AG04449 (cell line): ENCODE measurements around the gene TOMM5.

Source experiments
- CTCF ChIA-PET: fragments of 350-600 bp; formaldehyde crosslinking; extraction: SDS; loops from one replicate; lab custom pipeline; 2021; ENCODE audit warnings: antibody characterized with exemption; lab: Yijun Ruan, JAX
- POLR2A ChIA-PET: fragments of 400-600, 350-600 bp; formaldehyde crosslinking; extraction: SDS; loops from one replicate; lab custom pipeline; 2020; ENCODE audit warnings: antibody characterized with exemption, inconsistent platforms; lab: Yijun Ruan, JAX
- DNase-seq: peaks from one replicate; pipeline ENCODE4 v3.0.0-alpha.2; 2010; ENCODE audit warnings: low read depth, low spot score
- H3K4me3 ChIP-seq: 2 replicates; pipeline ENCODE4 v1.5.1; 2011; ENCODE audit warnings: low read depth, mild to moderate bottlenecking, control low read depth, low read length
- TF ChIP-seq, protein P1 (sequence below): IDR thresholded peaks from one replicate; pipeline ENCODE4 v1.5.1; 2011; ENCODE audit warnings: mild to moderate bottlenecking, moderate library complexity, low read length, control low read depth, inconsistent platforms; ENCODE audit not compliant: insufficient read depth; ENCODE audit errors: missing control alignments

Gene TOMM5

DNA sequence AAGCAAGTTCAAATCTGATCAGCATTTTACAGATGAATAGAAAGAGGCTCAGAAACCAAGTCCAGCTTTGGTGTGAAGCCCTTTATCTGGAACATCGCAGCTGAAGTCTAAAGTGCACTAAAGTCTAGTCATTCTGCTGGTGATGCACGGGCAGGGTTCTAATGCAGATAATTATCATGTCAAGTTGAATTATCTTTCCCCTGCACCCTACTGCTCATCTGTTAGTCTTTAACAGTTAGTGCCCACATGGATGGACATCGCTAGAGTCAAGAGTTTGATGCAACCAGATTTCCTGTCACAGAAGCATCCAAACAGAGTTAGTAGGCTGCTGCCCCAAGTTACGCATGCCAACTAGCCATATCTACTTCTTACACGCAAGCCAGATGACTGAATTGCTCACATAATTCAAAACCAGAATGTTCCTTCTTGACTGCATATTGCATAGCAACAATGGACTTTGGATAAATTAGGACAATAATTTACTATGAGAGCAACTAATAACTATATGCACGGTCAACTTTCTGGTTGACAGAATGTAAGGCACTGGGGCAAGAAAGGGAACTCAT, 1.6 kb upstream of the TOMM5 start:
- ChIA-PET CTCF (interaction anchor here (0.8 to 3.7 kb wide), 10 partner anchors 9 to 181 kb away, joined by 3 to 21 read pairs (median 4); no protein-coding TSS in a partner anchor), POLR2A (interaction anchor here (0.6 kb wide), 1 partner anchor 131 kb away, joined by 3 read pairs; no protein-coding TSS in a partner anchor)
- TF ChIP-seq, protein P1, sequence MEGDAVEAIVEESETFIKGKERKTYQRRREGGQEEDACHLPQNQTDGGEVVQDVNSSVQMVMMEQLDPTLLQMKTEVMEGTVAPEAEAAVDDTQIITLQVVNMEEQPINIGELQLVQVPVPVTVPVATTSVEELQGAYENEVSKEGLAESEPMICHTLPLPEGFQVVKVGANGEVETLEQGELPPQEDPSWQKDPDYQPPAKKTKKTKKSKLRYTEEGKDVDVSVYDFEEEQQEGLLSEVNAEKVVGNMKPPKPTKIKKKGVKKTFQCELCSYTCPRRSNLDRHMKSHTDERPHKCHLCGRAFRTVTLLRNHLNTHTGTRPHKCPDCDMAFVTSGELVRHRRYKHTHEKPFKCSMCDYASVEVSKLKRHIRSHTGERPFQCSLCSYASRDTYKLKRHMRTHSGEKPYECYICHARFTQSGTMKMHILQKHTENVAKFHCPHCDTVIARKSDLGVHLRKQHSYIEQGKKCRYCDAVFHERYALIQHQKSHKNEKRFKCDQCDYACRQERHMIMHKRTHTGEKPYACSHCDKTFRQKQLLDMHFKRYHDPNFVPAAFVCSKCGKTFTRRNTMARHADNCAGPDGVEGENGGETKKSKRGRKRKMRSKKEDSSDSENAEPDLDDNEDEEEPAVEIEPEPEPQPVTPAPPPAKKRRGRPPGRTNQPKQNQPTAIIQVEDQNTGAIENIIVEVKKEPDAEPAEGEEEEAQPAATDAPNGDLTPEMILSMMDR: no peak
- no peak overlapping the region for H3K4me3 ChIP-seq
- DNase-seq: no peak

DNA sequence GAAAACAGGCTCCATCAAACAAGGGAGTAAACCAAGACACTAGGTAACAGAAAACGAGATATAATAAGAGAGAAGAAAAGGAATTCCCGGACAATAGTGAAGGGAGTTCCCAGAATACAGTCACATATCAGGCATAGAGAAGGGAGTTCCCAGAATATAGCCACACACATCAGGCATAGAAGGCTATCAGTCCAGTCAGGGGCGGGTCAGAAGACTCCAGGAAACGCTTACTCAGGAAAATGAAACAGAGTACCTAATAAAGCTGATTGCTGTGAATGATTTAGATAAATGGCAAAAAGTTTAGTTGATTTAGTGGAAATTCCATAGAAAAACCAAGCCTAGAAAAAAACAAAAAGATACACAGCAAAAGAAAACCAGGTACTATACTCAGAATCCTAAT, 4.9 kb downstream of the TOMM5 start:
- no peak for DNase-seq
- no peak overlapping the region for H3K4me3 ChIP-seq
- ChIA-PET CTCF (interaction anchor here (2.9 kb wide), 1 partner anchor 10 kb away, joined by 23 read pairs; the partner anchor contains the start of gene FBXO10), POLR2A (no interaction called here)
- TF ChIP-seq, protein P1: no peak

GRCh38 chr9:37583522-37584121, 8.8 kb downstream of the TOMM5 start:
- no peak overlapping the region for H3K4me3 ChIP-seq
- TF ChIP-seq, protein P1: no peak
- DNase-seq: no peak
- ChIA-PET POLR2A (interaction anchor here (0.9 kb wide), 1 partner anchor 9 kb away, joined by 3 read pairs; the partner anchor contains the start of gene TOMM5), CTCF (interaction anchor here (1.1 to 4.5 kb wide), 7 partner anchors 8 to 269 kb away, joined by 3 to 34 read pairs (median 3); partner anchors contain the start of genes EXOSC3 and TOMM5)

GRCh38 chr9:37582548-37583157, 9.7 kb downstream of the TOMM5 start:
- DNase-seq: peak; percentile 42

GRCh38 chr9:37575921-37576721, 16.3 kb downstream of the TOMM5 start, which contains the start of gene FBXO10:
FBXO10 (minus strand) TSS chr9:37576380; CDS start chr9:37541768, 34,612 bp downstream.
- TF ChIP-seq, protein P1: no peak
- peak within 1 kb of the TSS; percentile 75 for H3K4me3 ChIP-seq
- DNase-seq: no peak
- POLR2A ChIA-PET: interaction anchor here (1.1 to 1.6 kb wide), 3 partner anchors 16 to 89 kb away, joined by 3 to 8 read pairs (median 7); partner anchors contain the start of gene TOMM5
- CTCF ChIA-PET: interaction anchor here (1.2 to 6.2 kb wide), 5 partner anchors 10 to 95 kb away, joined by 3 to 23 read pairs (median 7); partner anchors contain the start of genes POLR1E and TOMM5

More at GRCh38 chr9:37582548-37583157, 9.7 kb downstream of the TOMM5 start:
- TF ChIP-seq, protein P1: peak; percentile 36
- H3K4me3 ChIP-seq: no peak overlapping the region
- ChIA-PET POLR2A (no interaction called here), CTCF (interaction anchor here (0.9 to 4.5 kb wide), 5 partner anchors 8 to 331 kb away, joined by 3 to 34 read pairs (median 3); partner anchors contain the start of genes EXOSC3 and TOMM5)
